Spleen (tissue), 11 donors: ENCODE data around the gene ADAT2. TPM values are rescaled to one million over a fixed set of nuclear protein-coding genes. Genes with fewer than 3 reads are reported as not detected.
"Not testable (repeated sequence)": the region's sequence is repeated elsewhere in the genome, so short reads cannot be mapped to it uniquely, and the experiment has no call there.

Experiments
- DNase-seq: peaks from one replicate; pipeline ENCODE4 v3.0.0-alpha.2; 2020
- H3K27ac ChIP-seq, 8 donors: fragments of 200-600 bp; sonication (generic) in 7 of 8; 1 replicate in 4 of 8; 2 replicates in 4 of 8; pipeline versions ENCODE4 v1.5.0 to v1.8.0; 2016 to 2021; ENCODE audit warnings: inconsistent platforms in 4 of 8, mild to moderate bottlenecking in 4 of 8, moderate library complexity in 1 of 8
- H3K27me3 ChIP-seq, 7 donors: fragments of 200-600 bp; sonication (generic) in 6 of 7; replicated peaks in 1 of 7; 1 replicate in 4 of 7; 2 replicates in 3 of 7; pipeline versions ENCODE4 v1.5.0 to v1.8.0; 2016 to 2021; ENCODE audit warnings: inconsistent platforms in 3 of 7, mild to moderate bottlenecking in 1 of 7
- H3K36me3 ChIP-seq, 6 donors: fragments of 200-600 bp; sonication (generic) in 5 of 6; 1 replicate in 4 of 6; 2 replicates in 2 of 6; pipeline versions ENCODE4 v1.5.0 to v1.8.0; 2016 to 2021; ENCODE audit warnings: inconsistent platforms in 2 of 6
- H3K4me1 ChIP-seq, 6 donors: fragments of 200-600 bp; sonication (generic) in 5 of 6; 1 replicate in 3 of 6; 2 replicates in 3 of 6; pipeline versions ENCODE4 v1.5.0 to v1.8.0; 2016 to 2021; ENCODE audit warnings: inconsistent platforms in 3 of 6
- H3K4me3 ChIP-seq, 8 donors: fragments of 200-600 bp; sonication (generic) in 7 of 8; 1 replicate in 4 of 8; 2 replicates in 4 of 8; pipeline versions ENCODE4 v1.5.0 to v1.8.0; 2016 to 2021; ENCODE audit warnings: inconsistent platforms in 4 of 8, mild to moderate bottlenecking in 4 of 8, moderate library complexity in 2 of 8
- H3K9me3 ChIP-seq, 8 donors: fragments of 200-600 bp; sonication (generic) in 7 of 8; 1 replicate in 4 of 8; 2 replicates in 4 of 8; pipeline versions ENCODE4 v1.5.0 to v1.8.0; 2016 to 2021; ENCODE audit warnings: inconsistent platforms in 4 of 8
- POLR2A ChIP-seq, 3 donors: fragments of 450-650 bp; IDR thresholded peaks; one replicate each; pipeline ENCODE4 v1.5.1; 2017; ENCODE audit warnings: antibody characterized with exemption in 3 of 3, mild to moderate bottlenecking in 1 of 3
- POLR2AphosphoS5 ChIP-seq, 3 donors: sonication (generic); formaldehyde crosslinking; IDR thresholded peaks; one replicate each; pipeline ENCODE4 v1.5.1; 2017; ENCODE audit warnings: antibody characterized with exemption in 3 of 3
- WGBS, 5 donors: extraction: QIAGEN DNeasy Blood & Tissue Kit in 3 of 5; methylation state at CpG; one replicate each; pipeline versions ENCODE4 v1.1.5 to v1.1.7; 2013 to 2018; 5-methylcytosine and 5-hydroxymethylcytosine counted together
- intact Hi-C: fragments of 100-400 bp; cut with DNase I; formaldehyde crosslinking; loops from one replicate; pipeline ENCODE4 v1.15.0; 2023; ENCODE audit warnings: low total_unique reads
- polyA plus RNA-seq, 3 donors: library from polyadenylated mRNA; stranded (reverse); fragments of 200-250 nt; gene quantifications; one replicate each; pipeline ENCODE4 v1.2.1, GENCODE V29; 2013
- total RNA-seq, 7 donors: library from RNA; depleted of rRNA in 3 of 7; stranded (reverse); fragments of >200 nt in 3 of 7; fragmentation: NEBNext Ultra II Directional in 4 of 7; extraction: Animal tissue kit (Norgen Biotek cat#: 25700) in 4 of 7; gene quantifications; one replicate each; pipeline versions ENCODE4 v1.1.0 to v1.2.1, GENCODE V29; 2016 to 2021
- TF ChIP-seq, protein P1 (sequence below), 11 experiments: fragments of 200-600 bp in 7 of 11; fragments of 450-650 bp in 4 of 11; sonication (generic) in 4 of 11; IDR thresholded peaks in 8 of 11; conservative IDR thresholded peaks in 3 of 11; 1 replicate in 7 of 11; 2 replicates in 4 of 11; pipeline versions ENCODE4 v1.4.0 to v1.8.0; 2016 to 2021; ENCODE audit warnings: antibody characterized with exemption in 11 of 11, inconsistent platforms in 4 of 11, mild to moderate bottlenecking in 1 of 11
- donor health status: healthy with polysubstance abuse.
- donor health status: DM: no; HTN: no; CAD: no; lungs with moderate emphysema.
- donor health status: DM: no; HTN: no; CAD: no.
- donor health status: Bipolar disorder and iron deficiency.
- donor health status: healthy.
- donor health status: DM: no; HTN: no; CAD: no.
- donor health status: DM: yes; HTN: yes; CAD: no.

Gene ADAT2
- total and polyA plus RNA-seq, 10 donors, result 5.4 to 17.8 (median 9.8) TPM

DNA sequence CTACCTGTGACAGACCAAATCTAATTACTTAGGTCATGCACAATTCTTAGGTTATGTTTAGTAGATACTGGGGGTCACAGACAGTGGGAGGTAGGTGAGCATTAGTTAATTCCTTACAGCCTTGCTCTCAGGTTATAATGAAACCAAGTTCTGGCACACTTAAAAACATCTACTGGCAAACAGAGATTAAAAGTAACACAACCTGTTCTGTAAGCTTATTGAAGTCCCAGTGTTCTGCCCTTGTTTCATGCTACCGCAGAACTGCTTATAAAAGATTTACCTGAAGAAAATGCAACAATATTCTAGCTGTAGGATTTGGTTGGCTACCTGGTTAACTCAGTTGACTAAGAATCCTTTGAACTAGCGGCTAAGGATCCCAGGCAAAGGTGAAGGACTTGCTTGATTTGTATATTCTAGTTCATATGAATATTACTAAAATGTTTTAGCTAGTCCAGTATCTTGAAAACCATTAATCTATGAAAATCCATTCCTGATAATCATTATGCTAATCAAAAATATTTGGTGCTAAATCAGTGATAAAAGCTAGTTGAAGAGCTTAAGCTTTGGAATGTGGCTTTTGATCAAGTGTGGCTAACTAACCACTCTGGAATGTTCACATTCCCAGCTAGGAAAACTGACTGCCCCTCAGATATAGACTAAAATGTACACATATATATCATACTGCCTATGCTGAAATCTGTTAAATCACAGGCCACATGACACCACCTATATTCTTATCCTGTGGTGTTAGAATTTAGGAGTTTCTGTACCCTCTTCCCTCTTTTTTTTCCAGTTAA, 7.3 kb upstream of the ADAT2 start:
- Histone ChIP-seq H3K36me3 (peaks cover 0 to 52% (median 18%) of the 10 kb centered on the region in 6 donors), H3K9me3 (no peaks in the 10 kb centered on the region), H3K4me1 (peaks cover 0 to 31% (median 3%) of the 10 kb centered on the region in 6 donors), H3K27ac (no peak overlapping the region), H3K27me3 (no peaks in the 10 kb centered on the region), H3K4me3 (no peak overlapping the region)
- TF ChIP-seq POLR2A (IDR thresholded peaks at IDR 0.05) (no peak), POLR2AphosphoS5 (IDR thresholded peaks at IDR 0.05) (no peak)
- TF ChIP-seq, protein P1, sequence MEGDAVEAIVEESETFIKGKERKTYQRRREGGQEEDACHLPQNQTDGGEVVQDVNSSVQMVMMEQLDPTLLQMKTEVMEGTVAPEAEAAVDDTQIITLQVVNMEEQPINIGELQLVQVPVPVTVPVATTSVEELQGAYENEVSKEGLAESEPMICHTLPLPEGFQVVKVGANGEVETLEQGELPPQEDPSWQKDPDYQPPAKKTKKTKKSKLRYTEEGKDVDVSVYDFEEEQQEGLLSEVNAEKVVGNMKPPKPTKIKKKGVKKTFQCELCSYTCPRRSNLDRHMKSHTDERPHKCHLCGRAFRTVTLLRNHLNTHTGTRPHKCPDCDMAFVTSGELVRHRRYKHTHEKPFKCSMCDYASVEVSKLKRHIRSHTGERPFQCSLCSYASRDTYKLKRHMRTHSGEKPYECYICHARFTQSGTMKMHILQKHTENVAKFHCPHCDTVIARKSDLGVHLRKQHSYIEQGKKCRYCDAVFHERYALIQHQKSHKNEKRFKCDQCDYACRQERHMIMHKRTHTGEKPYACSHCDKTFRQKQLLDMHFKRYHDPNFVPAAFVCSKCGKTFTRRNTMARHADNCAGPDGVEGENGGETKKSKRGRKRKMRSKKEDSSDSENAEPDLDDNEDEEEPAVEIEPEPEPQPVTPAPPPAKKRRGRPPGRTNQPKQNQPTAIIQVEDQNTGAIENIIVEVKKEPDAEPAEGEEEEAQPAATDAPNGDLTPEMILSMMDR (IDR thresholded peaks at IDR 0.05 in 8 of 11, conservative IDR thresholded peaks at IDR 0.05 in 3 of 11), result no peak
- intact Hi-C loops, result no loop called here
- 77 to 99% (median 94%) methylated on average over 2 of the region's 2 CpGs for WGBS, 5 donors
- no peak for DNase-seq

DNA sequence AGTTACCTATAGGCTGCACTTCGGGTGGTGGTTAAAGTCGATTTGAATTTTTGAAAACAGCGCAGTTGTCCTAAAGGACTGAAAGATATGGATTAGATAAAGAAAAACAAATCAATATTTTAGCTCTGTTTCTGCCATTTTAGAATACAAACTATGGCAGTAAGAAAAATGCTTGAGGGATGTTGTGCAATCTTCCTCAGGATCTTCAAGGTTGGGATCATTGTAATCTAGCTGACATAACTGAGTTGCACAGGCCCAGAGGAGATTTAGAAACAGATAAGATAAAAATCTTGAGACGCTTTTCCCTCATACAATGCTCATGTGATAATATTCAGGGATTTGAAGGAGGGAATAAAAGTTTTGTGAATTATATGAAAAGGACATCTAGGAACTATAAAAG, 1.0 kb upstream of the ADAT2 start:
- H3K9me3 ChIP-seq, result no peaks in the 10 kb centered on the region
- 27 to 38% (median 31%) methylated on average over 4 of the region's 4 CpGs for WGBS, 5 donors
- H3K4me3 ChIP-seq, result peak overlapping the region in 7 of 8 donors; percentile 62 to 83 (median 69)
- peaks cover 0 to 15% (median 2%) of the 10 kb centered on the region in 6 donors for H3K36me3 ChIP-seq
- intact Hi-C loops, result no loop called here
- TF ChIP-seq POLR2A (IDR thresholded peaks at IDR 0.05), result no peak
- H3K4me1 ChIP-seq, result peaks cover 18 to 58% (median 31%) of the 10 kb centered on the region in 6 donors
- H3K27ac ChIP-seq, result peak overlapping the region in 7 of 8 donors; percentile 76 to 88 (median 80)
- H3K27me3 ChIP-seq, result no peaks in the 10 kb centered on the region
- DNase-seq, result no peak

DNA sequence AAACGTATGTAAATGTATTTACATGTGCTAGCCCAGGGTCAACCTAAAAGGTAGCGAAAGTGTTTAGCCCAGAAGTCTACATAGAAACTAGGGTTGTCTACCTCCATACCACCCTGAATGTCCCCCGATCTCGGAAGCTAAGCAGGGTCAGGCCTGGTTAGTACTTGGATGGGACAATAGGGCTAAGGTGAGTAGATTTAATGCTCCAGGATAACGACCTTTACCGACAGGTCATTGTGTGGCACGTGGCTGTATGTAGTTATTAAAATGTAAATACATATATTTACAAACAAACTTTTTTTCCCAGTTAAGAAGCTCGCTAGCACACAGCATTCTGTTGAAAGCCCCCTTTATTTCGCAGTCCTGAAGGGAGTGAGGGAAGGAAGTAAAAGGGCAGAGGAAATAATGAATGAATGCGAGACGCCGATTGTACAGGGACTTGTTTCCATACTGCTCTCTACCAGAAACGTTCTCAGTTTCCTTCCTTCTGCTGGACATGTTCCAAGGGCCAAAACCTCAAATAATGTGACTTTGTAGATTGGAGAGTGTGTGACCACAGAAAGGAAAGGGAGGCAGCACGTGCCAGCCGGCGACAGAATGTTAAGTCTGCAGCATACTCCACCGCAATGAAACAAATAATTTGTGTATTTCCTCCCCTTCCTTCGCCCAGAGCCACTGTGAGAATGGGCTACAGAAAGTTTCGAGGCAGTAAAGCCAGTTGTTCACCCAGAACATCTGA, 612 bp downstream of the ADAT2 start:
- intact Hi-C loops, result no loop called here
- Histone ChIP-seq H3K4me1 (peaks cover 18 to 55% (median 31%) of the 10 kb centered on the region in 6 donors), H3K4me3 (peak overlapping the region; percentile 62 to 83 (median 72)), H3K27ac (peak overlapping the region; percentile 76 to 88 (median 80)), H3K27me3 (no peaks in the 10 kb centered on the region), H3K36me3 (peaks cover 0 to 15% (median 2%) of the 10 kb centered on the region in 6 donors), H3K9me3 (no peaks in the 10 kb centered on the region)
- no peak for DNase-seq
- no peak for TF ChIP-seq POLR2A (IDR thresholded peaks at IDR 0.05)
- TF ChIP-seq, protein P1 (IDR thresholded peaks at IDR 0.05 in 8 of 11, conservative IDR thresholded peaks at IDR 0.05 in 3 of 11), result no peak
- no peak for TF ChIP-seq POLR2AphosphoS5 (IDR thresholded peaks at IDR 0.05)
- 4 to 6% (median 5%) methylated on average over 19 of the region's 19 CpGs for WGBS, 5 donors

DNA sequence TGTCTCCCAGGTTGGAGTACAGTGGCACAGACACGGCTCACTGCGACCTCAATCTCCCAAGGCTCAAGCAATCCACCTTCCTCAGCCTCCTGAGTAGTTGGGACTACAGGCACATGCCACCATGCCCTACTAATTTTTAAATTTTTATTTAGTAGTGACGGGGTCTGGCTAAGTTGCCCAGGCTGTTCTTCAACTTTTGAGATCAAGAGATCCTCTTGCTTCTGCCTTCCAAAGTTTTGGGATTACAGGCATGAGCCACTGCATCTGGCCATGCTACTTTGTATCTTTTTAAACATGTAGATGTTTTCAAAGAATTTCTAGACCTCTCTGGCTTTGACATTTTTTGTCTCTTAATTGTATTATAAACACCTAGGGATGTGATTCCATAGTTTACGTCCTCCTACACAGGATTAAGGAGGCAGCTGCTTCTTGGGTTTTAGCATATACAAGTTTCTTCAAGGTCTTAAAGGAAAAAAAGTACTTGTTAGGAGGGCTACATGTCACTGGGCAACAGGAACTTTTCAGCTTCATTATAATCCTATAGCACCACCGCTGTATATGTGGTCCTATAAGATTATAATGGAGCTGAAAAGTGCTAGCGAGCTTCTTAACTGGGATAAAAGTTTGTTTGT, 1.3 kb downstream of the ADAT2 start:
- intact Hi-C loops, result no loop called here
- Histone ChIP-seq H3K36me3 (peaks cover 0 to 8% (median 2%) of the 10 kb centered on the region in 6 donors), H3K27me3 (no peaks in the 10 kb centered on the region), H3K4me1 (peaks cover 18 to 50% (median 31%) of the 10 kb centered on the region in 6 donors), H3K9me3 (no peaks in the 10 kb centered on the region), H3K4me3 (peak overlapping the region; percentile 62 to 83 (median 72)), H3K27ac (peak overlapping the region in 4 of 8 donors; percentile 79 to 88 (median 84))
- TF ChIP-seq POLR2AphosphoS5 (IDR thresholded peaks at IDR 0.05), result no peak
- TF ChIP-seq, protein P1 (IDR thresholded peaks at IDR 0.05 in 8 of 11, conservative IDR thresholded peaks at IDR 0.05 in 3 of 11), result no peak
- TF ChIP-seq POLR2A (IDR thresholded peaks at IDR 0.05), result no peak
- DNase-seq, result no peak
- WGBS, 5 donors, result 79 to 87% (median 80%) methylated on average over 6 of the region's 6 CpGs

DNA sequence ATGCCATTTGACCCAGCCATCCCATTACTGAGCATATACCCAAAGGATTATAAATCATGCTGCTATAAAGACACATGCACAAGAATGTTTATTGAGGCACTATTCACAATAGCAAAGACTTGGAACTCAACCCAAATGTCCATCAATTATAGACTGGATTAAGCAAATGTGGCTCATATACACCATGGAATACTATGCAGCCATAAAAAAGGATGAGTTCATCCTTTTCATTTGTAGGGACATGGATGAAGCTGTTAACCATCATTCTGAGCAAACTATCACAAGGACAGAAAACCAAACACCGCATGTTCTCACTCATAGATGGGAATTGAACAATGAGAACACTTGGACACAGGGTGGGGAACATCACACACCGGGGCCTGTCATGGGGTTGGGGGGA, 2.6 kb downstream of the ADAT2 start:
- 96 to 98% (median 98%) methylated on average over 2 of the region's 2 CpGs for WGBS, 5 donors
- H3K4me3 ChIP-seq, H3K36me3 ChIP-seq, DNase-seq, H3K9me3 ChIP-seq, intact Hi-C loops, H3K27ac ChIP-seq, H3K27me3 ChIP-seq: not testable (repeated sequence)
- peaks cover 18 to 39% (median 28%) of the 10 kb centered on the region in 6 donors for H3K4me1 ChIP-seq
